Heart right ventricle (tissue), 16 donors: ENCODE measurements around the gene ETV3L. TPM values are rescaled to one million over a fixed set of nuclear protein-coding genes. Genes with fewer than 3 reads are reported as not detected.

Experiments used
- ATAC-seq, 8 donors: fragments of 200-7000 bp; cut with Tn5 transposase; one replicate each; pipeline ENCODE4 v1.9.1; 2020; ENCODE audit warnings: mild to moderate bottlenecking in 8 of 8, moderate library complexity in 8 of 8, moderate number of reproducible peaks in 1 of 8
- DNase-seq, 2 donors: peaks; one replicate each; pipeline ENCODE4 v3.0.0-alpha.2; 2020
- H3K27ac ChIP-seq, 10 donors: fragments of 200-600 bp; sonication (generic) in 2 of 10; one replicate each; pipeline versions ENCODE4 v1.5.0 to v1.8.0; 2020 to 2022; ENCODE audit warnings: mild to moderate bottlenecking in 3 of 10
- H3K27me3 ChIP-seq, 7 donors: fragments of 200-600 bp; one replicate each; pipeline ENCODE4 v1.8.0; 2021 to 2022; ENCODE audit warnings: mild to moderate bottlenecking in 2 of 7
- H3K36me3 ChIP-seq, 9 donors: fragments of 200-600 bp; sonication (generic) in 1 of 9; one replicate each; pipeline versions ENCODE4 v1.5.0 to v1.8.0; 2020 to 2022; ENCODE audit warnings: mild to moderate bottlenecking in 2 of 9
- H3K4me1 ChIP-seq, 9 donors: fragments of 200-600 bp; sonication (generic) in 1 of 9; one replicate each; pipeline versions ENCODE4 v1.5.0 to v1.8.0; 2020 to 2022; ENCODE audit warnings: mild to moderate bottlenecking in 4 of 9
- H3K4me3 ChIP-seq, 10 donors: fragments of 200-600 bp; sonication (generic) in 2 of 10; one replicate each; pipeline versions ENCODE4 v1.5.0 to v1.8.0; 2020 to 2022; ENCODE audit warnings: mild to moderate bottlenecking in 7 of 10, moderate library complexity in 2 of 10
- H3K9me3 ChIP-seq, 11 donors: fragments of 200-600 bp in 10 of 11; sonication (generic) in 2 of 11; one replicate each; pipeline versions ENCODE4 v1.5.0 to v1.8.0; 2013 to 2022; ENCODE audit warnings: mild to moderate bottlenecking in 2 of 11, control low read depth in 1 of 11, moderate library complexity in 1 of 11
- CTCF ChIP-seq, 9 donors: fragments of 200-600 bp; sonication (generic) in 2 of 9; IDR thresholded peaks; one replicate each; pipeline versions ENCODE4 v1.5.0 to v1.8.0; 2021 to 2022; ENCODE audit warnings: antibody characterized with exemption in 9 of 9, mild to moderate bottlenecking in 5 of 9, moderate library complexity in 1 of 9
- WGBS, 2 donors: extraction: QIAGEN DNeasy Blood & Tissue Kit; methylation state at CpG; one replicate each; pipeline ENCODE4 v1.1.7; 2013; ENCODE audit warnings: inconsistent platforms in 1 of 2; 5-methylcytosine and 5-hydroxymethylcytosine counted together
- intact Hi-C, 10 donors: fragments of 100-400 bp; cut with DNase I; formaldehyde crosslinking; loops; one replicate each; pipeline versions ENCODE4 v1.11.1 to v1.14.2; 2022
- polyA plus RNA-seq, 2 donors: library from polyadenylated mRNA; stranded (reverse); fragments of 200-250 nt; gene quantifications; one replicate each; pipeline ENCODE4 v1.2.3, GENCODE V29; 2013
- total RNA-seq, 10 donors: library from RNA; stranded (reverse); fragmentation: NEBNext Ultra II Directional in 3 of 10; extraction: Animal tissue kit (Norgen Biotek cat#: 25700) in 3 of 10; gene quantifications; one replicate each; pipeline versions ENCODE4 v1.2.1 to v1.2.4, GENCODE V29; 2021 to 2023
- donor health status: Arrhythmogenic right ventricular cardiomyopathy.
- donor health status: ischemic (EF 13 %, LVEDD 7.1; RV severe dilation, severe dysfunction).
- donor health status: healthy with polysubstance abuse.
- donor health status: DM: no; HTN: yes; CAD: no.
- donor health status: DM: no; HTN: no; CAD: no.
- donor health status: ischemic (EF 25% LVEDD 6.9; RV normal size, moderate dysfunction).
- donor health status: ischemic (EF 25% LVEDD 5.7; RV mildly dilated, moderate dysfunction).
- donor health status: healthy.
- donor health status: DM: yes; HTN: yes; CAD: no.
- donor health status: Ischemic cardiomyopathy.
- donor health status: ischemic (EF 35%, LVEDD 5.7; RV mildly dilated, moderate dysfunction).
- donor health status: nonischemic (EF 11% LVEDD 7.7; RV severe dilation, severe dysfunction).
- donor health status: DM: yes; HTN: yes; CAD: no.
- donor health status: PGD.
- donor health status: ischemic (EF 29% LVEDD 5.4; RV normal size, mild dysfunction).
- donor health status: nonischemic (EF 23%, LVEDD 6.1; RV moderate dilation, normal function).

The ETV3L gene
- total and polyA plus RNA-seq, 12 donors: not detected

GRCh38 chr1:157141212-157141855 is 41.7 kb upstream of the ETV3L start:
- Histone ChIP-seq H3K27ac (no peak overlapping the region), H3K36me3 (no peaks in the 10 kb centered on the region), H3K9me3 (no peaks in the 10 kb centered on the region), H3K27me3 (no peaks in the 10 kb centered on the region), H3K4me3 (no peak overlapping the region), H3K4me1 (peaks cover 5 to 20% (median 15%) of the 10 kb centered on the region in 9 donors)
- WGBS, 2 donors: 84 to 87% methylated on average over 4 of the region's 4 CpGs
- TF ChIP-seq CTCF (IDR thresholded peaks at IDR 0.05): no peak
- ATAC-seq: no peak
- intact Hi-C loops: loop anchor here in 1 of 10 donors (2.0 kb wide), 1 partner anchor 13 kb away; no protein-coding TSS in a partner anchor
- DNase-seq: no peak

- peaks cover 0 to 12% (median 10%) of the 10 kb centered on the region in 9 donors for H3K36me3 ChIP-seq
- DNase-seq (no peak), ATAC-seq (no peak)
- H3K4me1 ChIP-seq: peaks cover 5 to 32% (median 22%) of the 10 kb centered on the region in 9 donors
- intact Hi-C loops: loop anchor here in 1 of 10 donors (2.0 kb wide), 1 partner anchor 15 kb away; no protein-coding TSS in a partner anchor
- TF ChIP-seq CTCF (IDR thresholded peaks at IDR 0.05): no peak
- 75 to 86% methylated on average over 2 of the region's 2 CpGs for WGBS, 2 donors
- no peaks in the 10 kb centered on the region for H3K9me3 ChIP-seq
- H3K27ac ChIP-seq: no peak overlapping the region
- no peak overlapping the region for H3K4me3 ChIP-seq
- no peaks in the 10 kb centered on the region for H3K27me3 ChIP-seq
Measured at GRCh38 chr1:157140063-157140588, 40.5 kb upstream of the ETV3L start.

GRCh38 chr1:157139052-157139715 is 39.6 kb upstream of the ETV3L start:
- ATAC-seq (peak in 4 of 8 donors; percentile 4 to 16 (median 6)), DNase-seq (no peak)
- no peaks in the 10 kb centered on the region for H3K9me3 ChIP-seq
- intact Hi-C loops: loop anchor here in 1 of 10 donors (2.0 kb wide), 1 partner anchor 16 kb away; no protein-coding TSS in a partner anchor
- no peak for TF ChIP-seq CTCF (IDR thresholded peaks at IDR 0.05)
- H3K27ac ChIP-seq: peak overlapping the region; percentile 97 to 99 (median 98)
- H3K4me1 ChIP-seq: peaks cover 5 to 41% (median 22%) of the 10 kb centered on the region in 9 donors
- H3K4me3 ChIP-seq: peak overlapping the region; percentile 89 to 99 (median 98)
- WGBS, 2 donors: 22% methylated on average over 9 of the region's 9 CpGs
- no peaks in the 10 kb centered on the region for H3K27me3 ChIP-seq
- peaks cover 0 to 21% (median 20%) of the 10 kb centered on the region in 9 donors for H3K36me3 ChIP-seq
